Bronchial epithelial cell (primary cell): Measurements from ENCODE around the gene KRT82. TPM values are rescaled to one million over a fixed set of nuclear protein-coding genes. Genes with fewer than 3 reads are reported as not detected.
"Not testable (repeated sequence)": the region's sequence is repeated elsewhere in the genome, so short reads cannot be mapped to it uniquely, and the experiment has no call there.

Experiments
- DNase-seq: peaks from one replicate; pipeline ENCODE4 v3.0.0-alpha.2; 2010; ENCODE audit warnings: low read depth
- FAIRE-seq: peaks from 2 replicates; lab custom pipeline; 2011; peaks lifted over from hg19 to GRCh38; lab: Jason Lieb, UNC
- H3K27me3 ChIP-seq: 2 replicates; pipeline ENCODE4 v1.5.1; 2011; ENCODE audit warnings: low read length; ENCODE audit not compliant: control insufficient read depth, insufficient read depth
- H3K36me3 ChIP-seq: 2 replicates; pipeline ENCODE4 v1.5.1; 2011; ENCODE audit warnings: low read length; ENCODE audit not compliant: control insufficient read depth, insufficient read depth
- H3K4me3 ChIP-seq: 2 replicates; pipeline ENCODE4 v1.5.1; 2011; ENCODE audit warnings: mild to moderate bottlenecking, low read depth, low read length, control low read depth
- total RNA-seq: library from RNA; depleted of rRNA; stranded (reverse); fragments of >200 nt; gene quantifications from 2 replicates; pipeline ENCODE4 v1.2.1, GENCODE V29; 2014
- TF ChIP-seq, protein P1 (sequence below): IDR thresholded peaks from 2 replicates; pipeline ENCODE4 v1.5.1; 2011; ENCODE audit warnings: mild to moderate bottlenecking, moderate library complexity, low read length, control low read depth, inconsistent platforms; ENCODE audit not compliant: insufficient read depth, severe bottlenecking

Gene KRT82
- total RNA-seq, 1 donor from 2014 or later: not detected

DNA sequence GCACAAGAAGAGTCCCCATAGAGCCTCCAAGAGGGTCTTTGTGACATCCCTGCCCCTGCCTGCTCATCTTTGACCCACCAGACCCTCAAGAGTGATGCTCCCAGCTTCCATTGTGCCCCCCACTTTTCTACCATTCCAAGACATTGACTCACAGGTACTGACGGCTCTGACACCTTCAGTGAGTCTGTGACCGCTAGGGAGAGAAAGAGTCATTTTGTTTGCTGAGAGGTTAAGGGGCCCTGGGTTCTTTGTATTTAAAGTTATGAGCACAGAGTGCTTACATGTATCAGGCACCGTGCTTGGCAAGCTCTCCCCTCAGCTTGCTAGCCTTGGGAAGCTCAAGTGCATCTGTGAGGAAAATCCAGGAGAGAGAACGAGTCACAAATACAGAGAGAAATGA lies 7.1 kb upstream of the KRT82 start:
- TF ChIP-seq, protein P1, sequence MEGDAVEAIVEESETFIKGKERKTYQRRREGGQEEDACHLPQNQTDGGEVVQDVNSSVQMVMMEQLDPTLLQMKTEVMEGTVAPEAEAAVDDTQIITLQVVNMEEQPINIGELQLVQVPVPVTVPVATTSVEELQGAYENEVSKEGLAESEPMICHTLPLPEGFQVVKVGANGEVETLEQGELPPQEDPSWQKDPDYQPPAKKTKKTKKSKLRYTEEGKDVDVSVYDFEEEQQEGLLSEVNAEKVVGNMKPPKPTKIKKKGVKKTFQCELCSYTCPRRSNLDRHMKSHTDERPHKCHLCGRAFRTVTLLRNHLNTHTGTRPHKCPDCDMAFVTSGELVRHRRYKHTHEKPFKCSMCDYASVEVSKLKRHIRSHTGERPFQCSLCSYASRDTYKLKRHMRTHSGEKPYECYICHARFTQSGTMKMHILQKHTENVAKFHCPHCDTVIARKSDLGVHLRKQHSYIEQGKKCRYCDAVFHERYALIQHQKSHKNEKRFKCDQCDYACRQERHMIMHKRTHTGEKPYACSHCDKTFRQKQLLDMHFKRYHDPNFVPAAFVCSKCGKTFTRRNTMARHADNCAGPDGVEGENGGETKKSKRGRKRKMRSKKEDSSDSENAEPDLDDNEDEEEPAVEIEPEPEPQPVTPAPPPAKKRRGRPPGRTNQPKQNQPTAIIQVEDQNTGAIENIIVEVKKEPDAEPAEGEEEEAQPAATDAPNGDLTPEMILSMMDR: no peak
- FAIRE-seq: no peak
- Histone ChIP-seq H3K4me3 (no peak overlapping the region), H3K27me3 (no peaks in the 10 kb centered on the region), H3K36me3 (no peaks in the 10 kb centered on the region)
- DNase-seq: peak; percentile 57

DNA sequence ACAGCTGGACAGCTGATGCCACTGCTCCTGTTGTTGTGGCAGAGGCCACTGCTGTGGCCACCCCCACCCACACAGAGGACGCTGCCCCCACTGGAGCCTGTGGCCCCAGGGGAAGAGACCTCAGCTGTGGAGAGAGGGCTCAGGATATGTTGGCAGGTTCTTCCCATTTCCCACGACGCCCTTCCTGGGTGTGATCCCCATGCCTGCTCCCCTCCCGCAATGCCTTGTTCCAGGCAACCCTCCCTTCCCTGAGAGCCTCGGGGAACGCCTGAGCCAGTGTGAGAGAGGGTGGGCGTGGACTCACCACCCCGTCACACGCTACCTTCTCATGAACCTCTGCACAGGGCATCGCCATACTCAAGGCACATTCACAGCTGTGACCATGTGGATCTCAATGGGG lies 5.7 kb upstream of the KRT82 start:
- Histone ChIP-seq H3K36me3 (no peaks in the 10 kb centered on the region), H3K27me3 (no peaks in the 10 kb centered on the region), H3K4me3 (no peak overlapping the region)
- DNase-seq (no peak), FAIRE-seq (peak; percentile 43)
- TF ChIP-seq, protein P1: no peak

DNA sequence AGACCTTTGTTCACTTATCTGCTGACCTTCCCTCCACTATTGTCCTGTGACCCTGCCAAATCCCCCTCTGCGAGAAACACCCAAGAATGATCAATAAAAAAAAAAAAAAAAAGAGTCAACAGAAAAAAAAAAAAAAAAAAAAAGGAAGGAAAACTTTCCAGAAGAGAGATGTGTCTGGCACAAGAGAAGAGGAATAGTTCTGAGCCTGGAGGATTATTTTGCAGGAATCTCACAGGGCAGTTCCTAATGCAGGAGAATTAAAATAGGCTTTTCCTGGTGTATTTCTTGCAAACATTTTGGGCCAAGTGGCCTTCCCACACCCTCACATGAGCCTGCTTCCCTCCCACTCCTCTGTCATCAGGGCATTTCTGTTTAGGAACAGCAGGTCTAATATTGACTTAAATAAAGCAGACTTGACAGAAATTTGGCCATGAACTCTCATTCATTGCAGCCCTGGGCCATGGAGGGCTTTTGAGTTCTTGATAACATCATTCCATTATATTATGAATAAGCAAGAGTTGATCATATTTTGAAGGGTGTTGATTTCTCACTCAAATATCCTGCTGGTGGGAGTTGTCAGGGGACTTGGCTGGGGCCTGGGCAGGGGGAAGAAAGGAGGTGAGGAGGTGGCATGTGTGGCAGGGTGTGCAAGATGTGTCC lies 4.6 kb upstream of the KRT82 start:
- H3K36me3 ChIP-seq, H3K27me3 ChIP-seq, DNase-seq, H3K4me3 ChIP-seq: not testable (repeated sequence)
- FAIRE-seq: peak; percentile 80

DNA sequence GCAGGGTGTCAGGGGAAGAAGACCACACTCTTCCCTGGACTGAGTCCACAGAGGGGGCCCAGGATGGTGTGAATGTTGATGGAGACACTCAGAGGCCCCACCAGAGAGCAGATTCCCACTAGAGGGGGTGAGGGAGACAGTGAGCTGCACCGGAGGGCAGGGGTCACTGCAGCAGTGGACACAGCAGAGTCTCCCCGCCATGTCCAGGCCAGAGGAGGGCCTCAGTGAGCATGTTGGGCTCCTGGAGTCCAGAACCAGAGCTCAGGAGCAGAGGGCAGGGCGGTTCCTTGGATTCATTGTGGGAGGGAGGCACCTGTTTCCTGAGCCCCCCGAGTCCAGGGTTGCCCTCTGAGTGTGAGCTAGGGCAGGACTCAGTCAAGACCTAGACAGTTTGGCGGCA lies 1.8 kb upstream of the KRT82 start:
- H3K4me3 ChIP-seq: no peak overlapping the region
- no peaks in the 10 kb centered on the region for H3K36me3 ChIP-seq
- no peak for DNase-seq
- TF ChIP-seq, protein P1: no peak
- H3K27me3 ChIP-seq: no peaks in the 10 kb centered on the region
- FAIRE-seq: peak; percentile 47

DNA sequence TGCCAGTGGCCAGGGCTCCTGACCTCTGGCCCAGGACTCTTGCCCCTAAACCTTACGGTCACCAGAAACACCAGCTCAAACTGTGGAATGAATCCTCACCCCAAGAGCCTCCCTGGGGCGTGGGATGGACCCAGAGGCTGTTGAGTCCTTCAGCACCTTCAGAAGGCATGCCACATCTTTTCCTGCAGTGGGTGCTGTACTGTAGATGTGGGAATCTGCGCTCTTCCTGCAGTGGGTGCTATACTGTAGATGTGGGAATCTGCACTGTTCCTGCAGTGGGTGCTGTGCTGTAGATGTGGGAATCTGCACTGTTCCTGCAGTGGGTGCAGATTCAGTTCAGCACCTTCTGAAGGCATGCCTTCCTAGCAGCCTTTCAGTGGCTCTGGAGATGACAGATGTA lies 1.2 kb downstream of the KRT82 start:
- no peak for FAIRE-seq
- Histone ChIP-seq H3K4me3 (no peak overlapping the region), H3K36me3 (no peaks in the 10 kb centered on the region), H3K27me3 (no peaks in the 10 kb centered on the region)
- TF ChIP-seq, protein P1: no peak
- DNase-seq: no peak

DNA sequence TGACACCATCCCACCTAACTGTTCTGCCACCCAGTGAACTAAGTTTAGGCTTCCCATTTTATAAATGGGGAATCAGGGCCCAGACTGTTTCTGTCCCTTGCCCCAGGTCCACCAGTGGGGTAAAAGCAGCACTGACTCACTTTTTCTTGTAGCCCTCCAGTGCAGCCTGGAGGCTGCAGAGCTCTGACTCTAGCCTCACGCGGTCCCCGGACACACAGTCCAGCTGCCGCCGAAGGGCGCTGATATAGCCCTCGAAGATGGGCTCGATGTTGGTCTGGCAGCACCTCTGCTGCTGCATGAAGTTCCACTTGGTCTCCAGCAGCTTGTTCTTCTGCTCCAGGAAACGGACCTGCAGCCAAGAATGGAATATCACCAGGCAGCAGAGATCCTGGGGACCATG lies 2.6 kb downstream of the KRT82 start:
- FAIRE-seq: no peak
- no peak for DNase-seq
- Histone ChIP-seq H3K4me3 (no peak overlapping the region), H3K36me3 (no peaks in the 10 kb centered on the region), H3K27me3 (no peaks in the 10 kb centered on the region)
- TF ChIP-seq, protein P1: no peak
